ENCODE results near the gene SLC12A6. TPM values are rescaled to one million over a fixed set of nuclear protein-coding genes. Genes with fewer than 3 reads are reported as not detected.

SLC12A6 gene
- total RNA-seq, 4 donors from 2014 or later: 32.6 to 47.8 (median 42.1) TPM

GRCh38 chr15:34216527-34217270 lies 120.9 kb downstream of the SLC12A6 start:
- Histone ChIP-seq H3K9me3 (no peaks in the 10 kb centered on the region), H3K36me3 (no peaks in the 10 kb centered on the region), H3K27me3 (no peaks in the 10 kb centered on the region), H3K4me3 (replicated peaks in 1 of 3) (no peak overlapping the region), H3K4me1 (no peaks in the 10 kb centered on the region), H3K27ac (no peak overlapping the region)
- TF ChIP-seq CTCF (IDR thresholded peaks at IDR 0.05) (no peak), POLR2A (IDR thresholded peaks at IDR 0.05) (no peak)
- no peak for DNase-seq
- intact Hi-C loops (cut with DNase I): no loop called here

GRCh38 chr15:34214135-34214534 lies 123.4 kb downstream of the SLC12A6 start:
- H3K9me3 ChIP-seq: no peaks in the 10 kb centered on the region
- TF ChIP-seq POLR2A (IDR thresholded peaks at IDR 0.05) (no peak), CTCF (IDR thresholded peaks at IDR 0.05) (no peak)
- H3K36me3 ChIP-seq: no peaks in the 10 kb centered on the region
- intact Hi-C loops (cut with DNase I): no loop called here
- H3K4me1 ChIP-seq: peaks cover 0 to 2% of the 10 kb centered on the region in 2 donors
- no peak overlapping the region for H3K27ac ChIP-seq
- H3K4me3 ChIP-seq (replicated peaks in 1 of 3): no peak overlapping the region
- WGBS, 2 donors: 47 to 54% methylated on average over 3 of the region's 3 CpGs
- no peaks in the 10 kb centered on the region for H3K27me3 ChIP-seq
- DNase-seq: no peak

GRCh38 chr15:34213690-34214089 lies 123.9 kb downstream of the SLC12A6 start:
- 39 to 41% methylated on average over 4 of the region's 4 CpGs for WGBS, 2 donors
- H3K27me3 ChIP-seq: no peaks in the 10 kb centered on the region
- no peaks in the 10 kb centered on the region for H3K9me3 ChIP-seq
- no peak overlapping the region for H3K27ac ChIP-seq
- H3K4me3 ChIP-seq (replicated peaks in 1 of 3): no peak overlapping the region
- H3K4me1 ChIP-seq: peaks cover 2 to 6% of the 10 kb centered on the region in 2 donors
- intact Hi-C loops (cut with DNase I): no loop called here
- no peak for TF ChIP-seq CTCF (IDR thresholded peaks at IDR 0.05)
- no peak for TF ChIP-seq POLR2A (IDR thresholded peaks at IDR 0.05)
- no peak for DNase-seq
- no peaks in the 10 kb centered on the region for H3K36me3 ChIP-seq

- WGBS, 2 donors: 1% methylated on average over 18 to 46 of the region's 81 CpGs
- TF ChIP-seq POLR2A (IDR thresholded peaks at IDR 0.05) (peak in 1 of 2 donors; percentile 96), CTCF (IDR thresholded peaks at IDR 0.05) (peak; percentile 85 to 96 (median 92))
- intact Hi-C loops (cut with DNase I): loop anchor here (2.0 kb wide), 1 partner anchor 147 kb away; no protein-coding TSS in a partner anchor
Observed at GRCh38 chr15:34209421-34210282, 127.9 kb downstream of the SLC12A6 start, which contains the start of gene KATNBL1. TSS of gene KATNBL1 (minus strand) at chr15:34210096. CDS start at chr15:34163676, 46,420 bp downstream.

More at GRCh38 chr15:34209421-34210282, 127.9 kb downstream of the SLC12A6 start, which contains the start of gene KATNBL1:
- Histone ChIP-seq H3K27ac (peak within 1 kb of the TSS; percentile 66 to 81 (median 75)), H3K9me3 (no peaks in the 10 kb centered on the region), H3K4me3 (replicated peaks in 1 of 3) (peak within 1 kb of the TSS in 2 of 3 donors; percentile 44 to 78), H3K27me3 (no peaks in the 10 kb centered on the region), H3K4me1 (peaks cover 8 to 9% of the 10 kb centered on the region in 2 donors), H3K36me3 (no peaks in the 10 kb centered on the region)
- DNase-seq: peak; percentile 96 to 98
